Measurements from ENCODE around the gene ICAM5.

DNA sequence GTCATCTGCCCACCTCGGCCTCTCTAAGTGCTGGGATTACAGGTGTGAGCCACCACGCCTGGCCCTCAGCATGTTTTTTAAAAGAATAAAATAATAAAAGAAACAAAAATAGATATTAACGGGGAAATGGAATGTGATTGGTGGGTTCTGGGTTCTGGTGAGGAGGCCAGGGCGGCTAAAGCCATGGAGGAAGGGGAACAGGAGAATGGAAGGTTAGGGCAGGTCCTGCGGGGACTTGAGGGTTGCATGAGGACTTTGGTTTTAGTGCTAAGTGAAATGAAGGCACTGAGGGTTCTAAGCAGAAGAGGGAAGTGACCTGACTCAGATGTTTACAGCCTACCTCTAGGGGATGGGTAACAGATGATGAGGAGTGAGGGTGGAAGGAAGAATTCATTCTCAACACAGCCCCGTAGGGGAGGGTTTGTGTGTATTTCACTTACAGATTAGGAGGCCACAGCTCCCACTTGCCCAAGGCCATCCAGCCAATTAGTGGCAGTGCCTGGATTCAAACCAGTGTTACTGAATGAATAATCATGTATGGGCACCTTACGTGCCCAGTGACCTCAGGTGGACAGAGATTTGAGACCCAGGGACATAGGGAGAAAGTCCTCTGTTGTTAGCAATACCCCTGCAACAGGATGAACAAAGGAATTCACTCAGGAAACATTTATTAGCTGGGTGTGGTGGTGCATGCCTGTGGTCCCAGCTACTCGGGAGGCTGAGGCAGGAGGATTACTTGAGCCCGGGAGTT, 44.4 kb upstream of the ICAM5 start:
- TF ChIP-seq, protein P1, sequence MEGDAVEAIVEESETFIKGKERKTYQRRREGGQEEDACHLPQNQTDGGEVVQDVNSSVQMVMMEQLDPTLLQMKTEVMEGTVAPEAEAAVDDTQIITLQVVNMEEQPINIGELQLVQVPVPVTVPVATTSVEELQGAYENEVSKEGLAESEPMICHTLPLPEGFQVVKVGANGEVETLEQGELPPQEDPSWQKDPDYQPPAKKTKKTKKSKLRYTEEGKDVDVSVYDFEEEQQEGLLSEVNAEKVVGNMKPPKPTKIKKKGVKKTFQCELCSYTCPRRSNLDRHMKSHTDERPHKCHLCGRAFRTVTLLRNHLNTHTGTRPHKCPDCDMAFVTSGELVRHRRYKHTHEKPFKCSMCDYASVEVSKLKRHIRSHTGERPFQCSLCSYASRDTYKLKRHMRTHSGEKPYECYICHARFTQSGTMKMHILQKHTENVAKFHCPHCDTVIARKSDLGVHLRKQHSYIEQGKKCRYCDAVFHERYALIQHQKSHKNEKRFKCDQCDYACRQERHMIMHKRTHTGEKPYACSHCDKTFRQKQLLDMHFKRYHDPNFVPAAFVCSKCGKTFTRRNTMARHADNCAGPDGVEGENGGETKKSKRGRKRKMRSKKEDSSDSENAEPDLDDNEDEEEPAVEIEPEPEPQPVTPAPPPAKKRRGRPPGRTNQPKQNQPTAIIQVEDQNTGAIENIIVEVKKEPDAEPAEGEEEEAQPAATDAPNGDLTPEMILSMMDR (IDR thresholded peaks at IDR 0.05) = no peak
- no peak for TF ChIP-seq POLR2A (IDR thresholded peaks at IDR 0.05)
